Subcutaneous adipose tissue (tissue), 4 donors: ENCODE data around the gene TGFBI. TPM values are rescaled to one million over a fixed set of nuclear protein-coding genes. Genes with fewer than 3 reads are reported as not detected.

Source experiments
- CTCF ChIP-seq: fragments of 450-650 bp; IDR thresholded peaks from one replicate; pipeline ENCODE4 v1.5.1; 2016; ENCODE audit warnings: low read depth, mild to moderate bottlenecking, control low read depth, antibody characterized with exemption, moderate library complexity
- small RNA-seq: library from RNA; depleted of rRNA; stranded (forward); fragments of <200 nt; gene quantifications from one replicate; pipeline ENCODE3, GENCODE V24; 2016
- total RNA-seq, 4 donors: library from RNA; depleted of rRNA; stranded (reverse); fragments of >200 nt; gene quantifications; one replicate each; pipeline ENCODE4 v1.1.0, GENCODE V29; 2016

Gene TGFBI
- total RNA-seq, 4 donors from 2014 or later = 133 to 240 (median 164) TPM

GRCh38 chr5:136108766-136109165 is 80.0 kb downstream of the TGFBI start:
- no peak for TF ChIP-seq CTCF

GRCh38 chr5:136109453-136110135 is 80.8 kb downstream of the TGFBI start:
- no peak for TF ChIP-seq CTCF

Small RNA genes lying within 50 kb of the gene (small RNA-seq; reads per million reads assigned to genes)
- not detected for gene VTRNA2-1

Other genes starting within 250 kb of the TGFBI start
- 1 to 10 TPM in 1 of 4 donors, under 1 TPM in 2, not detected in 1; 0.34 to 2.0 (median 0.94) TPM for gene SLC25A48, start 194.3 kb upstream of the TGFBI start, total RNA-seq
- gene IL9, start 133.1 kb upstream of the TGFBI start, total RNA-seq = not detected
- gene LECT2, start 74.0 kb upstream of the TGFBI start, total RNA-seq = not detected
- 10 to 100 TPM; 41.1 to 55.6 (median 43.7) TPM for gene SMAD5, start 103.9 kb downstream of the TGFBI start, total RNA-seq
- gene SMIM32, start 164.2 kb downstream of the TGFBI start, total RNA-seq = not detected